HL-60 (cell line): ENCODE data around the gene EFTUD2.

Experiments used
- DNase-seq, 2 experiments: peaks; one replicate each; pipeline ENCODE4 v3.0.0-alpha.2; 2010 to 2020; ENCODE audit warnings: low read depth in 1 of 2, low spot score in 1 of 2
- H3K27ac ChIP-seq: fragments of 250-450 bp; sonication (Bioruptor Pico); replicated peaks from 2 replicates; pipeline ENCODE4 v1.5.1; 2020; ENCODE audit warnings: mild to moderate bottlenecking, moderate library complexity
- H3K27me3 ChIP-seq: fragments of 250-450 bp; sonication (Bioruptor Pico); 2 replicates; pipeline ENCODE4 v1.5.1; 2021; ENCODE audit warnings: mild to moderate bottlenecking, moderate library complexity; ENCODE audit not compliant: insufficient read depth, poor library complexity, severe bottlenecking
- H3K4me3 ChIP-seq: replicated peaks from 2 replicates; pipeline ENCODE4 v1.5.1; 2011; ENCODE audit warnings: mild to moderate bottlenecking, control low read depth, low read length; ENCODE audit not compliant: insufficient read depth
- CTCF ChIP-seq: IDR thresholded peaks from one replicate; pipeline ENCODE4 v1.5.1; 2011; ENCODE audit warnings: low read length, control low read depth, inconsistent platforms; ENCODE audit not compliant: insufficient read depth
- GABPA ChIP-seq: IDR thresholded peaks from 2 replicates; pipeline ENCODE4 v1.6.1; 2012; ENCODE audit warnings: low read depth
- POLR2AphosphoS5 ChIP-seq: IDR thresholded peaks from 2 replicates; pipeline ENCODE4 v1.6.1; 2012; ENCODE audit warnings: low read depth
- SPI1 ChIP-seq: IDR thresholded peaks from 2 replicates; pipeline ENCODE4 v1.6.1; 2012; ENCODE audit warnings: low read depth, mild to moderate bottlenecking, borderline replicate concordance
- TF ChIP-seq, protein P1 (sequence below): IDR thresholded peaks from 2 replicates; pipeline ENCODE4 v1.6.1; 2012; ENCODE audit warnings: low read depth; ENCODE audit not compliant: insufficient replicate concordance

EFTUD2 gene

DNA sequence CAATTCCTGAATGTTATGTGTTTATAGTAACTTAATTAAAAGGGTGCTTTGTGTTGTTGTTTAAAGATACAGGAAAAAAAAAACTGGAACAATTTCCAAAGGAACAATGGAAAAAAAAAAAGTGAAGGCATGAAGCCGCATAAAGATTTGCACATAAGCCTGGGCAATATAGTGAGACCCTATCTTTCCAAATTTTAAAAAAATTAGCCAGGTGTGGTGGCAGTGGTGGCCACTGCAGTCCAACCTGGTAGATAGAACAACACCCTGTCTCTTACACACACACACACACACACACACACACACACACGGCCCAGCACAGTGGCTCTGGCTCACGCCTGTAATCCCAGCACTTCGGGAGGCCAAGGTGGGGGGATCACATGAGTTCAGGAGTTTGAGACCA lies 91.1 kb downstream of the EFTUD2 start:
- no peak overlapping the region for H3K27ac ChIP-seq
- no peak overlapping the region for H3K4me3 ChIP-seq
- TF ChIP-seq POLR2AphosphoS5 (no peak), CTCF (no peak), GABPA (no peak), SPI1 (no peak)
- TF ChIP-seq, protein P1, sequence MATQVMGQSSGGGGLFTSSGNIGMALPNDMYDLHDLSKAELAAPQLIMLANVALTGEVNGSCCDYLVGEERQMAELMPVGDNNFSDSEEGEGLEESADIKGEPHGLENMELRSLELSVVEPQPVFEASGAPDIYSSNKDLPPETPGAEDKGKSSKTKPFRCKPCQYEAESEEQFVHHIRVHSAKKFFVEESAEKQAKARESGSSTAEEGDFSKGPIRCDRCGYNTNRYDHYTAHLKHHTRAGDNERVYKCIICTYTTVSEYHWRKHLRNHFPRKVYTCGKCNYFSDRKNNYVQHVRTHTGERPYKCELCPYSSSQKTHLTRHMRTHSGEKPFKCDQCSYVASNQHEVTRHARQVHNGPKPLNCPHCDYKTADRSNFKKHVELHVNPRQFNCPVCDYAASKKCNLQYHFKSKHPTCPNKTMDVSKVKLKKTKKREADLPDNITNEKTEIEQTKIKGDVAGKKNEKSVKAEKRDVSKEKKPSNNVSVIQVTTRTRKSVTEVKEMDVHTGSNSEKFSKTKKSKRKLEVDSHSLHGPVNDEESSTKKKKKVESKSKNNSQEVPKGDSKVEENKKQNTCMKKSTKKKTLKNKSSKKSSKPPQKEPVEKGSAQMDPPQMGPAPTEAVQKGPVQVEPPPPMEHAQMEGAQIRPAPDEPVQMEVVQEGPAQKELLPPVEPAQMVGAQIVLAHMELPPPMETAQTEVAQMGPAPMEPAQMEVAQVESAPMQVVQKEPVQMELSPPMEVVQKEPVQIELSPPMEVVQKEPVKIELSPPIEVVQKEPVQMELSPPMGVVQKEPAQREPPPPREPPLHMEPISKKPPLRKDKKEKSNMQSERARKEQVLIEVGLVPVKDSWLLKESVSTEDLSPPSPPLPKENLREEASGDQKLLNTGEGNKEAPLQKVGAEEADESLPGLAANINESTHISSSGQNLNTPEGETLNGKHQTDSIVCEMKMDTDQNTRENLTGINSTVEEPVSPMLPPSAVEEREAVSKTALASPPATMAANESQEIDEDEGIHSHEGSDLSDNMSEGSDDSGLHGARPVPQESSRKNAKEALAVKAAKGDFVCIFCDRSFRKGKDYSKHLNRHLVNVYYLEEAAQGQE, result no peak
- DNase-seq, result no peak
- peaks cover 15% of the 10 kb centered on the region for H3K27me3 ChIP-seq

- Histone ChIP-seq H3K4me3 (no peak overlapping the region), H3K27ac (no peak overlapping the region), H3K27me3 (peaks cover 15% of the 10 kb centered on the region)
- DNase-seq, result no peak
- TF ChIP-seq, protein P1, result no peak
- no peak for TF ChIP-seq GABPA
Measured at GRCh38 chr17:44807817-44808155, 91.5 kb downstream of the EFTUD2 start.

GRCh38 chr17:44807093-44807816 lies 92.0 kb downstream of the EFTUD2 start:
- no peak overlapping the region for H3K4me3 ChIP-seq
- no peak for TF ChIP-seq GABPA
- no peak for TF ChIP-seq POLR2AphosphoS5
- no peak for TF ChIP-seq SPI1
- TF ChIP-seq CTCF, result no peak
- TF ChIP-seq, protein P1, result no peak
- DNase-seq, result no peak
- H3K27me3 ChIP-seq, result peaks cover 15% of the 10 kb centered on the region
- no peak overlapping the region for H3K27ac ChIP-seq
